ENCODE data around the gene SH3PXD2A.

Gene SH3PXD2A

GRCh38 chr10:103717341-103718246 lies 137.8 kb downstream of the SH3PXD2A start:
- DNase-seq = no peak

- no peak for DNase-seq
These were observed 138.9 kb downstream of the SH3PXD2A start for GRCh38 chr10:103716206-103717160.

- DNase-seq = no peak
These were observed 139.9 kb downstream of the SH3PXD2A start for GRCh38 chr10:103715430-103715829.

GRCh38 chr10:103714232-103714891 lies 141.0 kb downstream of the SH3PXD2A start:
- no peak for DNase-seq

- DNase-seq = no peak
These were observed 141.7 kb downstream of the SH3PXD2A start for GRCh38 chr10:103713676-103714075.

GRCh38 chr10:103712898-103713498 lies 142.4 kb downstream of the SH3PXD2A start:
- DNase-seq = peak; percentile 89

GRCh38 chr10:103712146-103712545 lies 143.2 kb downstream of the SH3PXD2A start:
- DNase-seq = no peak

GRCh38 chr10:103711351-103711994 lies 143.9 kb downstream of the SH3PXD2A start:
- no peak for DNase-seq

- DNase-seq = no peak
These were observed 144.9 kb downstream of the SH3PXD2A start for GRCh38 chr10:103710490-103710889.

- no peak for DNase-seq
These were observed 145.9 kb downstream of the SH3PXD2A start for GRCh38 chr10:103709341-103709920.

- no peak for DNase-seq
These were observed 146.6 kb downstream of the SH3PXD2A start for GRCh38 chr10:103708627-103709288.

GRCh38 chr10:103707956-103708626 lies 147.3 kb downstream of the SH3PXD2A start:
- DNase-seq = no peak

GRCh38 chr10:103706762-103707161 lies 148.6 kb downstream of the SH3PXD2A start:
- no peak for DNase-seq

- DNase-seq = no peak
These were observed 149.3 kb downstream of the SH3PXD2A start for GRCh38 chr10:103706047-103706446.

- DNase-seq = no peak
These were observed 151.1 kb downstream of the SH3PXD2A start for GRCh38 chr10:103703941-103704919.

- DNase-seq = no peak
These were observed 153.8 kb downstream of the SH3PXD2A start for GRCh38 chr10:103701380-103702222.

- no peak for DNase-seq
These were observed 155.0 kb downstream of the SH3PXD2A start for GRCh38 chr10:103700436-103700715.
